Psoas muscle (tissue), 8 donors: ENCODE measurements around the gene TUBB2A. TPM values are rescaled to one million over a fixed set of nuclear protein-coding genes. Genes with fewer than 3 reads are reported as not detected.

Experiments used
- ATAC-seq, 4 donors: fragments of 200-7000 bp; cut with Tn5 transposase; one replicate each; pipeline ENCODE4 v1.9.1; 2020; ENCODE audit warnings: moderate library complexity in 3 of 4, mild to moderate bottlenecking in 2 of 4
- DNase-seq, 2 donors: peaks; one replicate each; pipeline ENCODE4 v3.0.0-alpha.2; 2020
- H3K27ac ChIP-seq: fragments of 200-600 bp; one replicate; pipeline ENCODE4 v1.8.0; 2022
- H3K27me3 ChIP-seq, 3 donors: fragments of 200-600 bp in 1 of 3; one replicate each; pipeline versions ENCODE4 v1.6.1 to v1.8.0; 2013 to 2022; ENCODE audit warnings: low read length in 2 of 3, mild to moderate bottlenecking in 2 of 3, moderate library complexity in 1 of 3; ENCODE audit not compliant: insufficient read depth in 3 of 3
- H3K36me3 ChIP-seq, 2 donors: fragments of 200-600 bp in 1 of 2; one replicate each; pipeline versions ENCODE4 v1.6.1 to v1.8.0; 2013 to 2022; ENCODE audit warnings: low read depth in 1 of 2, mild to moderate bottlenecking in 1 of 2, moderate library complexity in 1 of 2; ENCODE audit not compliant: insufficient read depth in 1 of 2
- H3K4me1 ChIP-seq: fragments of 200-600 bp; one replicate; pipeline ENCODE4 v1.8.0; 2022
- H3K4me3 ChIP-seq: fragments of 200-600 bp; one replicate; pipeline ENCODE4 v1.8.0; 2022; ENCODE audit warnings: mild to moderate bottlenecking
- H3K9me3 ChIP-seq: fragments of 200-600 bp; one replicate; pipeline ENCODE4 v1.8.0; 2022
- CTCF ChIP-seq: fragments of 200-600 bp; IDR thresholded peaks from one replicate; pipeline ENCODE4 v1.8.0; 2022; ENCODE audit warnings: antibody characterized with exemption
- WGBS, 3 donors: extraction: QIAGEN DNeasy Blood & Tissue Kit; methylation state at CpG; one replicate each; pipeline versions ENCODE4 v1.1.6 to v1.1.7; 2013; 5-methylcytosine and 5-hydroxymethylcytosine counted together
- intact Hi-C, 2 donors: fragments of 100-400 bp; cut with DNase I; formaldehyde crosslinking; loops; one replicate each; pipeline versions ENCODE4 v1.11.0 to v1.14.2; 2022
- long read RNA-seq, 2 donors: library from polyadenylated mRNA; unstranded; transcript quantifications; one replicate each; pipeline ENCODE4 v2.0.0, GENCODE V29; 2021
- polyA plus RNA-seq, 3 donors: library from polyadenylated mRNA; stranded (reverse); fragments of 200-250 nt; gene quantifications; one replicate each; pipeline ENCODE4 v1.2.3, GENCODE V29; 2013
- total RNA-seq, 4 donors: library from RNA; stranded (reverse); fragmentation: NEBNext Ultra II Directional in 2 of 4; extraction: Animal tissue kit (Norgen Biotek cat#: 25700) in 2 of 4; gene quantifications; one replicate each; pipeline versions ENCODE4 v1.2.1 to v1.2.4, GENCODE V29; 2021 to 2023
- donor health status: healthy with polysubstance abuse.
- donor health status: DM: no; HTN: no; CAD: no; lungs with moderate emphysema.
- donor health status: Bipolar disorder and iron deficiency.
- donor health status: healthy.
- donor health status: DM: yes; HTN: yes; CAD: no.
- donor health status: DM: no; HTN: no; CAD: no.
- donor health status: DM: no; HTN: no; CAD: no.
- donor health status: DM: yes; HTN: yes; CAD: no.

Gene TUBB2A
- total RNA-seq (10 to 100 TPM; 25.3 to 58.0 (median 40.5) TPM), polyA plus RNA-seq (10 to 100 TPM; 35.4 to 83.4 (median 47.1) TPM)
- long read RNA-seq, donor 1, transcript TUBB2A-201 (4 exons, 1,595 nt): major isoform, 19 of 25 reads
- long read RNA-seq, donor 1, partial matches to known transcripts: 0 of 25 reads
- long read RNA-seq, donor 1, other reads (novel, unspliced or antisense): 5 of 25 reads
- long read RNA-seq, donor 2, transcript TUBB2A-201 (4 exons, 1,595 nt): major isoform, 66 of 87 reads
- long read RNA-seq, donor 2, partial matches to known transcripts: 0 of 87 reads
- long read RNA-seq, donor 2, other reads (novel, unspliced or antisense): 21 of 87 reads

- Histone ChIP-seq H3K9me3 (no peaks in the 10 kb centered on the region), H3K4me1 (no peaks in the 10 kb centered on the region), H3K27ac (peak within 1 kb of the TSS; percentile 93), H3K4me3 (peak within 1 kb of the TSS; percentile 91), H3K27me3 (no peaks in the 10 kb centered on the region), H3K36me3 (peaks cover 2 to 25% of the 10 kb centered on the region in 2 donors)
- intact Hi-C loops: no loop called here
- ATAC-seq: peak; percentile 87 to 91 (median 88)
- peak; percentile 60 for TF ChIP-seq CTCF
- 0 to 1% (median 1%) methylated on average over 59 to 95 of the region's 95 CpGs for WGBS, 3 donors
- peak; percentile 87 to 93 for DNase-seq
Measured at GRCh38 chr6:3157131-3157933, at the start of gene TUBB2A. TUBB2A (minus strand) TSS chr6:3157544; CDS start chr6:3157463, 81 bp downstream.

DNA sequence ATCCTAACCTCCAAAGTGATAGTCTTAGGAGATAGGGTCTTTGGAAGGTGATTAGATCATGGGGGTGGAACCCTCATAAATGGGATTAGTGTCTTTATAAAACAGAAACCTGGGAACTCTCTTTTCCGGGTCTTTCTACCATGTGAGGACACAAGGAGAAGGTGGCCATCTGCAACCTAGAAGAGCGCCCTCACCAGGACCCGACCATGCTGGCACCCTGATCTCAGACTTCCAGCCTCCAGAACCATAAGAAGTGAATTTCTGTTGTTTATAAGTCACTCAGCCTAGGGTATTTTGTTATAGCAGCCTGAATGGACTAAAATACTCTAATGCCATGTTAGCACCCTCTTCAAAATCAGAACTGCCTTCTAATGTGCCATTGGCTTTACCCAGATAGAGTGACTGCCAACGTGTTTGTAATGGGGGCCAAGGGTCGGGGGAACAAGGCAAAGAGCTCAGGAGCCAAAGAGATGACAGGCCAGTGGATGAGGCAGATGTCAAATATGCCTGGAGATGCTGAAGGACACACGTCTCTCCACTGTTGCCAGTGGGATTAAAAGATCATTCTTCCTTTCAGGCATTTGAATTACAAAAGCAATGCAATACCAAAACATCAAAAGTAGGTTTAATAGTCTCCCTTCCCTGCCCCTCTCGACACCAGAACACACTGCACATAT lies 49.1 kb upstream of the TUBB2A start:
- intact Hi-C loops: no loop called here
- no peak for ATAC-seq
- 75 to 82% (median 81%) methylated on average over 7 of the region's 7 CpGs for WGBS, 3 donors

DNA sequence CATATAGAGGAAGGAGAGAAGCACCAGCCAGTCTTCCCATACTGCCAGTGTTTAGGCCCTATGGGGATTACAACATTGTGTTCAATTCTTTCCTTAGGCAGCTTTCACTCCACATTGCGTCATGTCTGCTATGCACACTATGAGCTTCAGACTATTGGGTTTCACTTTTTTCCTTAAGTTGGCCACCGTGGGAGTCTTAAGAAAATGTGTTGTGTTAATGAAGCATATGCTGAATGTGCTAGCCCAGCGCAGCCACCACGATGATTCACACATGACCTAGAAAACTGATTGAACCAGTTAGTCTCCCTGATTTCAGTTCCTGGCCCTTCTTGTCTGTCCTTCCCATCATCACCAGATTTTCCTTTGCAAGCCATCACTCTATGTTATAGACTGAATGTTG lies 48.6 kb upstream of the TUBB2A start:
- ATAC-seq (peak in 2 of 4 donors; percentile 17 to 37), DNase-seq (no peak)
- TF ChIP-seq CTCF: no peak
- Histone ChIP-seq H3K27me3 (peaks cover 0 to 27% (median 5%) of the 10 kb centered on the region in 3 donors), H3K9me3 (no peaks in the 10 kb centered on the region), H3K4me1 (no peaks in the 10 kb centered on the region), H3K36me3 (no peaks in the 10 kb centered on the region), H3K27ac (no peak overlapping the region), H3K4me3 (no peak overlapping the region)
- WGBS, 3 donors: 75 to 88% (median 77%) methylated on average over 4 of the region's 4 CpGs
- intact Hi-C loops: no loop called here

More for the DNA sequence above, 49.1 kb upstream of the TUBB2A start:
- Histone ChIP-seq H3K4me1 (no peaks in the 10 kb centered on the region), H3K27me3 (peaks cover 0 to 27% (median 5%) of the 10 kb centered on the region in 3 donors), H3K27ac (no peak overlapping the region), H3K4me3 (no peak overlapping the region), H3K36me3 (no peaks in the 10 kb centered on the region), H3K9me3 (no peaks in the 10 kb centered on the region)
- no peak for DNase-seq
- TF ChIP-seq CTCF: no peak

- ATAC-seq (no peak), DNase-seq (no peak)
- intact Hi-C loops: no loop called here
- H3K27ac ChIP-seq: no peak overlapping the region
- no peak for TF ChIP-seq CTCF
- peaks cover 0 to 27% (median 0%) of the 10 kb centered on the region in 3 donors for H3K27me3 ChIP-seq
- WGBS, 3 donors: 90 to 91% (median 90%) methylated on average over 6 of the region's 6 CpGs
- H3K9me3 ChIP-seq: no peaks in the 10 kb centered on the region
- H3K36me3 ChIP-seq: no peaks in the 10 kb centered on the region
- H3K4me1 ChIP-seq: no peaks in the 10 kb centered on the region
- no peak overlapping the region for H3K4me3 ChIP-seq
Measured at GRCh38 chr6:3204921-3205320, 47.6 kb upstream of the TUBB2A start.
